B cell (primary cell): ENCODE data around the gene APBA3. TPM values are rescaled to one million over a fixed set of nuclear protein-coding genes. Genes with fewer than 3 reads are reported as not detected.

Experiments
- ATAC-seq: fragments of 200-7000 bp; cut with Tn5 transposase; one replicate; pipeline ENCODE4 v1.10.0; 2021; ENCODE audit warnings: low read depth, mild to moderate bottlenecking, moderate number of reproducible peaks, moderate library complexity
- CTCF ChIA-PET: fragments of 350-600 bp; sonication (Branson Sonifier 250); formaldehyde crosslinking; loops from one replicate; lab custom pipeline; 2021; ENCODE audit warnings: antibody characterized with exemption, inconsistent platforms; lab: Charles Lee
- POLR2A ChIA-PET: fragments of 350-600 bp; sonication (Branson Sonifier 250); formaldehyde crosslinking; loops from one replicate; lab custom pipeline; 2021; ENCODE audit warnings: antibody characterized with exemption; lab: Charles Lee
- DNase-seq: peaks from one replicate; pipeline ENCODE4 v3.0.0; 2013
- H2AFZ ChIP-seq: 2 replicates; pipeline ENCODE4 v1.6.1; 2012; ENCODE audit warnings: mild to moderate bottlenecking, low read depth, low read length; ENCODE audit not compliant: insufficient read depth, poor library complexity, severe bottlenecking
- H3K27ac ChIP-seq, 2 donors: 1 replicate in 1 of 2; 2 replicates in 1 of 2; pipeline ENCODE4 v1.5.1; 2012 to 2013; ENCODE audit warnings: low read length in 2 of 2, mild to moderate bottlenecking in 2 of 2, moderate library complexity in 1 of 2
- H3K27me3 ChIP-seq, 4 experiments: fragments of 200-600 bp in 1 of 4; sonication (generic) in 1 of 4; replicated peaks in 1 of 4; 1 replicate in 2 of 4; 2 replicates in 2 of 4; pipeline versions ENCODE4 v1.6.1 to v1.7.0; 2013 to 2016; ENCODE audit warnings: low read length in 3 of 4, mild to moderate bottlenecking in 2 of 4, mixed read lengths in 1 of 4, moderate library complexity in 1 of 4; ENCODE audit not compliant: insufficient read depth in 4 of 4, control insufficient read depth in 3 of 4; ENCODE audit errors: control extremely low read depth in 1 of 4
- H3K36me3 ChIP-seq, 2 experiments: replicated peaks in 1 of 2; 1 replicate in 1 of 2; 2 replicates in 1 of 2; pipeline versions ENCODE4 v1.6.1 to v1.7.1; 2013; ENCODE audit warnings: low read length in 1 of 2; ENCODE audit not compliant: insufficient read depth in 2 of 2, control insufficient read depth in 1 of 2; ENCODE audit errors: control extremely low read depth in 1 of 2, extremely low read depth in 1 of 2
- H3K4me1 ChIP-seq, 2 donors: fragments of 200-600 bp in 1 of 2; sonication (generic) in 1 of 2; 1 replicate in 1 of 2; 2 replicates in 1 of 2; pipeline versions ENCODE4 v1.5.1 to v1.6.1; 2013 to 2017; ENCODE audit warnings: low read length in 2 of 2; ENCODE audit not compliant: control insufficient read depth in 2 of 2, insufficient read depth in 2 of 2
- H3K4me2 ChIP-seq: replicated peaks from 2 replicates; pipeline ENCODE3; 2012; ENCODE audit warnings: mild to moderate bottlenecking, low read depth, low read length; ENCODE audit not compliant: poor library complexity, severe bottlenecking
- H3K4me3 ChIP-seq, 5 experiments: fragments of 200-600 bp in 1 of 5; sonication (generic) in 1 of 5; 1 replicate in 3 of 5; 2 replicates in 2 of 5; pipeline versions ENCODE4 v1.5.1 to v1.7.0; 2011 to 2016; ENCODE audit warnings: low read length in 4 of 5, mild to moderate bottlenecking in 4 of 5, low read depth in 2 of 5, control low read depth in 1 of 5, moderate library complexity in 1 of 5; ENCODE audit not compliant: insufficient read depth in 1 of 5; ENCODE audit errors: control extremely low read depth in 1 of 5, extremely low read depth in 1 of 5
- H3K79me2 ChIP-seq: fragments of 200-600 bp; sonication (generic); one replicate; pipeline ENCODE4 v1.6.0; 2016; ENCODE audit warnings: low read length; ENCODE audit not compliant: control insufficient read depth, insufficient read depth
- H3K9ac ChIP-seq: fragments of 200-600 bp; sonication (generic); 2 replicates; pipeline ENCODE4 v1.6.1; 2017; ENCODE audit warnings: mild to moderate bottlenecking, low read length, moderate library complexity
- H3K9me3 ChIP-seq, 3 donors: one replicate each; pipeline versions ENCODE4 v1.6.1 to v1.7.1; 2013; ENCODE audit warnings: low read length in 2 of 3; ENCODE audit not compliant: control insufficient read depth in 2 of 3, insufficient read depth in 1 of 3; ENCODE audit errors: control extremely low read depth in 1 of 3
- H4K20me1 ChIP-seq: 2 replicates; pipeline ENCODE4 v1.6.0; 2012; ENCODE audit warnings: mild to moderate bottlenecking, low read length; ENCODE audit not compliant: insufficient read depth, control insufficient read depth, poor library complexity, severe bottlenecking
- H3K27ac Mint-ChIP-seq: one replicate; pipeline ENCODE4 v1.8.0; 2021; ENCODE audit warnings: mixed read lengths
- H3K27me3 Mint-ChIP-seq: one replicate; pipeline ENCODE4 v1.8.0; 2021; ENCODE audit warnings: mixed read lengths
- H3K4me1 Mint-ChIP-seq: one replicate; pipeline ENCODE4 v1.8.0; 2021; ENCODE audit warnings: mixed read lengths
- H3K4me3 Mint-ChIP-seq: one replicate; pipeline ENCODE4 v1.8.0; 2021; ENCODE audit warnings: mixed read lengths
- H3K9me3 Mint-ChIP-seq: one replicate; pipeline ENCODE4 v1.8.0; 2022; ENCODE audit warnings: mixed read lengths; ENCODE audit not compliant: insufficient read depth
- CTCF ChIP-seq: fragments of 200-600 bp; IDR thresholded peaks from one replicate; pipeline ENCODE4 v1.8.0; 2022; ENCODE audit warnings: antibody characterized with exemption, mild to moderate bottlenecking
- EZH2 ChIP-seq: IDR thresholded peaks from 2 replicates; pipeline ENCODE4 v1.6.1; 2012; ENCODE audit warnings: borderline replicate concordance, low read depth, mild to moderate bottlenecking, moderate library complexity, low read length; ENCODE audit not compliant: insufficient read depth, poor library complexity, severe bottlenecking
- WGBS: methylation state at CpG from one replicate; pipeline ENCODE4 v1.1.5; 2013; ENCODE audit warnings: missing lambda C conversion rate; ENCODE audit not compliant: insufficient coverage; 5-methylcytosine and 5-hydroxymethylcytosine counted together
- intact Hi-C: fragments of 100-400 bp; cut with micrococcal nuclease; formaldehyde crosslinking; loops from one replicate; pipeline ENCODE4 v1.10.0; 2022
- polyA plus RNA-seq: library from polyadenylated mRNA; depleted of rRNA; stranded (reverse); fragments of >200 nt; gene quantifications from 2 replicates; pipeline ENCODE4 v1.2.3, GENCODE V29; 2012
- total RNA-seq, 2 donors: library from RNA; stranded (reverse); fragments of 120-200 nt in 1 of 2; gene quantifications; 1 replicate in 1 of 2; 2 replicates in 1 of 2; pipeline versions ENCODE4 v1.2.3 to v1.2.4, GENCODE V29; 2013 to 2022

Gene APBA3
- total and polyA plus RNA-seq, 2 donors (not counting 1 experiment from before 2014, with no cell fraction given): 61.4 to 91.2 TPM

- ATAC-seq: no peak
Observed at GRCh38 chr19:3807131-3807480, 45.6 kb upstream of the APBA3 start.

DNA sequence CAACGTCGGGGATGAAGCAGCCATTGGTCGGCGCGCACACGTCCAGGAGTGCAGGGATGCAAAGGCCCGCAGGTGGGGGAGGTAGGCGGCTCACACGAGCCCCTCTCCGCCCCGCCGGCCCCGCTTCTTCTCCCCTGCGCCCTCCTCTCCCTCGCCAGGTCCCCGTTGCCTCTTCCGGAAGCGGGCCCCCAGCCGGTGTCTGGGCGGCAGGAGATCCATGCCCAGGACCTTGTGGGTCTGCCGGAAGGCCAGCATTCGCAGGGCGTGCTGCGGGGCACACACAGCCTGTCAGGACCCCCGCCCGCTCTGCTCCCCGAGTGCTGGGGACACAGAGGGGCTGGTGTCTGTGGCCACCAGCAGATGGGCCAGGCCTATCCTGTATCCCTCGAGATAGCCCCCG, 44.4 kb upstream of the APBA3 start:
- H3K9me3 Mint-ChIP-seq: peaks cover 4% of the 10 kb centered on the region
- POLR2A ChIA-PET: no interaction called here
- ATAC-seq: no peak

More at GRCh38 chr19:3807131-3807480, 45.6 kb upstream of the APBA3 start:
- H3K9ac ChIP-seq: no peak overlapping the region
- TF ChIP-seq CTCF (no peak), EZH2 (no peak)
- DNase-seq: no peak
- no peak overlapping the region for H3K4me2 ChIP-seq
- Mint-ChIP-seq H3K4me3 (no peak overlapping the region), H3K27me3 (peaks cover 6% of the 10 kb centered on the region), H3K4me1 (peaks cover 37% of the 10 kb centered on the region), H3K27ac (no peak overlapping the region), H3K9me3 (peaks cover 4% of the 10 kb centered on the region)
- H3K4me3 ChIP-seq: no peak overlapping the region
- no peaks in the 10 kb centered on the region for H3K79me2 ChIP-seq
- no peaks in the 10 kb centered on the region for H4K20me1 ChIP-seq
- intact Hi-C loops: no loop called here
- H3K27ac ChIP-seq: no peak overlapping the region
- H3K4me1 ChIP-seq: peaks cover 28 to 42% of the 10 kb centered on the region in 2 donors
- no peak overlapping the region for H2AFZ ChIP-seq
- WGBS: 85% methylated on average over 19 of the region's 19 CpGs
- ChIA-PET CTCF (no interaction called here), POLR2A (no interaction called here)
- no peaks in the 10 kb centered on the region for H3K36me3 ChIP-seq
- peaks cover 0 to 42% (median 0%) of the 10 kb centered on the region in 3 donors for H3K9me3 ChIP-seq
- H3K27me3 ChIP-seq: no peaks in the 10 kb centered on the region

More for the DNA sequence above, 44.4 kb upstream of the APBA3 start:
- Histone ChIP-seq H3K27me3 (peaks cover 0 to 12% (median 6%) of the 10 kb centered on the region in 4 experiments), H2AFZ (no peak overlapping the region), H3K9ac (no peak overlapping the region), H3K4me3 (no peak overlapping the region), H4K20me1 (no peaks in the 10 kb centered on the region), H3K4me2 (no peak overlapping the region), H3K79me2 (no peaks in the 10 kb centered on the region), H3K27ac (no peak overlapping the region), H3K36me3 (no peaks in the 10 kb centered on the region), H3K4me1 (peaks cover 27 to 42% of the 10 kb centered on the region in 2 donors), H3K9me3 (peaks cover 0 to 37% (median 0%) of the 10 kb centered on the region in 3 donors)
- CTCF ChIA-PET: interaction anchor here (1.2 kb wide), 1 partner anchor 16 kb away, joined by 3 read pairs; no protein-coding TSS in a partner anchor
- no peak for DNase-seq
- Mint-ChIP-seq H3K27ac (no peak overlapping the region), H3K27me3 (peaks cover 6% of the 10 kb centered on the region), H3K4me3 (no peak overlapping the region), H3K4me1 (peaks cover 41% of the 10 kb centered on the region)
- TF ChIP-seq CTCF: no peak
- no peak for TF ChIP-seq EZH2
- 95% methylated on average over 26 of the region's 29 CpGs for WGBS
- intact Hi-C loops: no loop called here
